GM23338 (cell line): ENCODE results near the gene MRC2. TPM values are rescaled to one million over a fixed set of nuclear protein-coding genes. Genes with fewer than 3 reads are reported as not detected.

Experiments
- ATAC-seq: fragments of 200-7000 bp; cut with Tn5 transposase; 3 replicates; pipeline ENCODE4 v1.9.1; 2020
- DNase-seq: peaks from one replicate; pipeline ENCODE4 v3.0.0-alpha.2; 2015; ENCODE audit warnings: low spot score
- H2AFZ ChIP-seq: fragments of 200-600 bp; sonication (generic); 2 replicates; pipeline ENCODE4 v1.8.0; 2016; ENCODE audit warnings: antibody characterized with exemption, mild to moderate bottlenecking, moderate library complexity
- H3F3A ChIP-seq: fragments of 200-600 bp; sonication (generic); replicated peaks from 2 replicates; pipeline ENCODE4 v1.8.0; 2017; ENCODE audit warnings: antibody characterized with exemption, mixed run types, low read depth
- H3K27ac ChIP-seq: fragments of 200-600 bp; sonication (generic); 2 replicates; pipeline ENCODE4 v1.6.1; 2016; ENCODE audit warnings: low read depth
- H3K27me3 ChIP-seq: fragments of 200-600 bp; sonication (generic); 2 replicates; pipeline ENCODE4 v1.8.0; 2016; ENCODE audit warnings: mild to moderate bottlenecking, mixed run types, moderate library complexity; ENCODE audit not compliant: insufficient read depth
- H3K36me3 ChIP-seq: fragments of 200-600 bp; sonication (generic); 2 replicates; pipeline ENCODE4 v1.8.0; 2016; ENCODE audit warnings: mild to moderate bottlenecking; ENCODE audit not compliant: insufficient read depth
- H3K4me1 ChIP-seq: fragments of 200-600 bp; sonication (generic); 2 replicates; pipeline ENCODE4 v1.8.0; 2016; ENCODE audit warnings: mild to moderate bottlenecking, moderate library complexity; ENCODE audit not compliant: insufficient read depth
- H3K4me2 ChIP-seq: fragments of 200-600 bp; sonication (generic); 2 replicates; pipeline ENCODE4 v1.7.1; 2017; ENCODE audit warnings: mixed run types
- H3K4me3 ChIP-seq: fragments of 200-600 bp; sonication (generic); 2 replicates; pipeline ENCODE4 v1.6.1; 2016; ENCODE audit warnings: mixed run types
- H3K79me2 ChIP-seq: fragments of 200-600 bp; sonication (generic); replicated peaks from 2 replicates; pipeline ENCODE4 v1.8.0; 2017; ENCODE audit warnings: mild to moderate bottlenecking; ENCODE audit not compliant: insufficient read depth
- H3K9me2 ChIP-seq: fragments of 200-600 bp; sonication (generic); 2 replicates; pipeline ENCODE4 v1.8.0; 2017; ENCODE audit not compliant: insufficient read depth
- H4K20me1 ChIP-seq: fragments of 200-600 bp; sonication (generic); replicated peaks from 2 replicates; pipeline ENCODE4 v1.8.0; 2017; ENCODE audit warnings: mild to moderate bottlenecking; ENCODE audit not compliant: insufficient read depth
- H3K27ac Mint-ChIP-seq: 2 replicates; pipeline ENCODE4 v1.8.0; 2020; ENCODE audit warnings: inconsistent platforms, mild to moderate bottlenecking, moderate library complexity, mixed read lengths
- H3K27me3 Mint-ChIP-seq: 3 replicates; pipeline ENCODE4 v1.8.0; 2022; ENCODE audit warnings: low read depth, mild to moderate bottlenecking, moderate library complexity, mixed read lengths, inconsistent platforms; ENCODE audit not compliant: insufficient read depth, poor library complexity
- H3K36me3 Mint-ChIP-seq: 3 replicates; pipeline ENCODE4 v1.8.0; 2021; ENCODE audit warnings: low read depth, mild to moderate bottlenecking, inconsistent platforms, moderate library complexity, mixed read lengths
- H3K4me1 Mint-ChIP-seq: 3 replicates; pipeline ENCODE4 v1.8.0; 2020; ENCODE audit warnings: mild to moderate bottlenecking, inconsistent platforms, mixed read lengths
- H3K4me3 Mint-ChIP-seq: 3 replicates; pipeline ENCODE4 v1.8.0; 2021; ENCODE audit warnings: moderate library complexity, mild to moderate bottlenecking, inconsistent platforms, mixed read lengths
- H3K9me3 Mint-ChIP-seq: 3 replicates; pipeline ENCODE4 v1.8.0; 2020; ENCODE audit warnings: moderate library complexity, mild to moderate bottlenecking, inconsistent platforms, mixed read lengths
- CREB1 ChIP-seq: fragments of 250-450 bp; sonication (Bioruptor Pico); IDR thresholded peaks from 2 replicates; pipeline ENCODE4 v1.5.0; 2020; ENCODE audit warnings: low read depth, mild to moderate bottlenecking, moderate library complexity
- EZH2 ChIP-seq: fragments of 200-600 bp; sonication (generic); IDR thresholded peaks from one replicate; pipeline ENCODE4 v1.8.0; 2017; ENCODE audit warnings: antibody characterized with exemption, mild to moderate bottlenecking, low read depth; ENCODE audit not compliant: unreplicated experiment
- EZH2phosphoT487 ChIP-seq: fragments of 200-600 bp; sonication (generic); IDR thresholded peaks from one replicate; pipeline ENCODE4 v1.8.1; 2018; ENCODE audit warnings: antibody characterized with exemption; ENCODE audit not compliant: unreplicated experiment
- JUNB ChIP-seq: IDR thresholded peaks from one replicate; pipeline ENCODE4 v1.6.1; 2016; ENCODE audit warnings: antibody characterized with exemption; ENCODE audit not compliant: unreplicated experiment
- NANOG ChIP-seq: IDR thresholded peaks from 2 replicates; pipeline ENCODE4 v1.6.1; 2016; ENCODE audit warnings: antibody characterized with exemption, borderline replicate concordance
- POLR2AphosphoS5 ChIP-seq: IDR thresholded peaks from 2 replicates; pipeline ENCODE4 v1.6.1; 2016; ENCODE audit warnings: antibody characterized with exemption, low read depth
- STAT1 ChIP-seq: IDR thresholded peaks from one replicate; pipeline ENCODE4 v1.6.1; 2016; ENCODE audit warnings: antibody characterized with exemption; ENCODE audit not compliant: unreplicated experiment
- ZNF114 ChIP-seq: fragments of 250-450 bp; sonication (Bioruptor Pico); IDR thresholded peaks from 2 replicates; pipeline ENCODE4 v1.5.0; 2020; ENCODE audit warnings: mild to moderate bottlenecking, moderate library complexity
- ZNF331 ChIP-seq: fragments of 250-450 bp; sonication (Bioruptor Pico); IDR thresholded peaks from 2 replicates; pipeline ENCODE4 v1.5.0; 2020; ENCODE audit warnings: low read depth, mild to moderate bottlenecking, moderate library complexity
- polyA plus RNA-seq: library from polyadenylated mRNA; unstranded; fragments of >200 nt; fragmentation: Nextera tagmentation; extraction: Ambion mirVana; gene quantifications from 2 replicates; pipeline ENCODE4 v1.2.1, GENCODE V29; 2016
- total RNA-seq: library from RNA; depleted of rRNA; stranded (reverse); fragments of >200 nt; shearing (Covaris generic); gene quantifications from 2 replicates; pipeline ENCODE4 v1.2.3, GENCODE V29; 2014
- TF ChIP-seq, protein P1 (sequence below): IDR thresholded peaks from one replicate; pipeline ENCODE4 v1.6.1; 2018; ENCODE audit warnings: antibody characterized with exemption; ENCODE audit not compliant: unreplicated experiment
- TF ChIP-seq, protein P2 (sequence below), 2 experiments: fragments of 200-600 bp in 1 of 2; sonication (generic) in 1 of 2; conservative IDR thresholded peaks; 2 replicates each; pipeline versions ENCODE4 v1.5.1 to v1.6.1; 2016 to 2017; ENCODE audit warnings: antibody characterized with exemption in 2 of 2, low read depth in 2 of 2, mild to moderate bottlenecking in 2 of 2, moderate library complexity in 1 of 2
- TF ChIP-seq, protein P3 (sequence below): IDR thresholded peaks from 2 replicates; pipeline ENCODE4 v1.6.1; 2016; ENCODE audit warnings: antibody characterized with exemption
- TF ChIP-seq, protein P4 (sequence below): fragments of 250-450 bp; sonication (Bioruptor Pico); IDR thresholded peaks from 2 replicates; pipeline ENCODE4 v1.5.0; 2020; ENCODE audit warnings: mild to moderate bottlenecking, moderate library complexity

Gene MRC2
- total and polyA plus RNA-seq, 2 experiments from 2014 or later, result 8.0 to 38.6 TPM

DNA sequence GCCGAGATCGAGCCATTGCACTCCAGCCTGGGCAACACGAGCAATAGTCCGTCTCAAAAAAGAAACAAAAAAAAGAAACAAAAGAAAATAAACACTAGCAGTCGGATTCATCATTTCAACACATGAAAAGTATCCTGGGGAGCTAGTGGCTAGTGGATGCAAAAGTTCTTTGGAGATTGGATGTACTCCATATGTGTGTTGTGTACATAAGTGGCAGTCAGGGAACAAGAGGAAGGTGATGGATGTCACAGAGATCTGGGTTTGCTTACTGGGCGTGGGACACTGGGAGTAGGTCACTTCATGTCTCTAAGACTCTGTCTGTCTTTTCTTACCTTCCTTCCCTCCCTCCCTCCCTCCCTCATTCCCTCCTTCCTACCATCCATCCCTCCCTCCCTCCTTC is 35.4 kb downstream of the MRC2 start:
- H3K36me3 ChIP-seq, result no peaks in the 10 kb centered on the region
- H3K27ac Mint-ChIP-seq, result no peak overlapping the region
- no peaks in the 10 kb centered on the region for H3F3A ChIP-seq
- no peak for ATAC-seq
- H3K9me2 ChIP-seq, result no peaks in the 10 kb centered on the region
- peaks cover 8% of the 10 kb centered on the region; the same call in 2 of the 3 replicates for H3K36me3 Mint-ChIP-seq
- H3K4me1 Mint-ChIP-seq, result peaks cover 4% of the 10 kb centered on the region; the same call in 2 of the 3 replicates
- H3K27me3 ChIP-seq, result no peaks in the 10 kb centered on the region
- DNase-seq, result no peak
- H3K9me3 Mint-ChIP-seq, result peaks cover 9% of the 10 kb centered on the region; the same call in 1 of the 3 replicates
- H3K4me2 ChIP-seq, result no peak overlapping the region
- no peak overlapping the region for H2AFZ ChIP-seq
- no peak overlapping the region for H3K27ac ChIP-seq
- no peaks in the 10 kb centered on the region for H3K4me1 ChIP-seq
- TF ChIP-seq EZH2 (no peak), ZNF114 (no peak), EZH2phosphoT487 (no peak), JUNB (no peak), CREB1 (CRISPR knock-in tag) (no peak), NANOG (no peak), POLR2AphosphoS5 (no peak), ZNF331 (no peak), STAT1 (no peak)
- TF ChIP-seq, protein P1, sequence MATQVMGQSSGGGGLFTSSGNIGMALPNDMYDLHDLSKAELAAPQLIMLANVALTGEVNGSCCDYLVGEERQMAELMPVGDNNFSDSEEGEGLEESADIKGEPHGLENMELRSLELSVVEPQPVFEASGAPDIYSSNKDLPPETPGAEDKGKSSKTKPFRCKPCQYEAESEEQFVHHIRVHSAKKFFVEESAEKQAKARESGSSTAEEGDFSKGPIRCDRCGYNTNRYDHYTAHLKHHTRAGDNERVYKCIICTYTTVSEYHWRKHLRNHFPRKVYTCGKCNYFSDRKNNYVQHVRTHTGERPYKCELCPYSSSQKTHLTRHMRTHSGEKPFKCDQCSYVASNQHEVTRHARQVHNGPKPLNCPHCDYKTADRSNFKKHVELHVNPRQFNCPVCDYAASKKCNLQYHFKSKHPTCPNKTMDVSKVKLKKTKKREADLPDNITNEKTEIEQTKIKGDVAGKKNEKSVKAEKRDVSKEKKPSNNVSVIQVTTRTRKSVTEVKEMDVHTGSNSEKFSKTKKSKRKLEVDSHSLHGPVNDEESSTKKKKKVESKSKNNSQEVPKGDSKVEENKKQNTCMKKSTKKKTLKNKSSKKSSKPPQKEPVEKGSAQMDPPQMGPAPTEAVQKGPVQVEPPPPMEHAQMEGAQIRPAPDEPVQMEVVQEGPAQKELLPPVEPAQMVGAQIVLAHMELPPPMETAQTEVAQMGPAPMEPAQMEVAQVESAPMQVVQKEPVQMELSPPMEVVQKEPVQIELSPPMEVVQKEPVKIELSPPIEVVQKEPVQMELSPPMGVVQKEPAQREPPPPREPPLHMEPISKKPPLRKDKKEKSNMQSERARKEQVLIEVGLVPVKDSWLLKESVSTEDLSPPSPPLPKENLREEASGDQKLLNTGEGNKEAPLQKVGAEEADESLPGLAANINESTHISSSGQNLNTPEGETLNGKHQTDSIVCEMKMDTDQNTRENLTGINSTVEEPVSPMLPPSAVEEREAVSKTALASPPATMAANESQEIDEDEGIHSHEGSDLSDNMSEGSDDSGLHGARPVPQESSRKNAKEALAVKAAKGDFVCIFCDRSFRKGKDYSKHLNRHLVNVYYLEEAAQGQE, result no peak
- TF ChIP-seq, protein P2, sequence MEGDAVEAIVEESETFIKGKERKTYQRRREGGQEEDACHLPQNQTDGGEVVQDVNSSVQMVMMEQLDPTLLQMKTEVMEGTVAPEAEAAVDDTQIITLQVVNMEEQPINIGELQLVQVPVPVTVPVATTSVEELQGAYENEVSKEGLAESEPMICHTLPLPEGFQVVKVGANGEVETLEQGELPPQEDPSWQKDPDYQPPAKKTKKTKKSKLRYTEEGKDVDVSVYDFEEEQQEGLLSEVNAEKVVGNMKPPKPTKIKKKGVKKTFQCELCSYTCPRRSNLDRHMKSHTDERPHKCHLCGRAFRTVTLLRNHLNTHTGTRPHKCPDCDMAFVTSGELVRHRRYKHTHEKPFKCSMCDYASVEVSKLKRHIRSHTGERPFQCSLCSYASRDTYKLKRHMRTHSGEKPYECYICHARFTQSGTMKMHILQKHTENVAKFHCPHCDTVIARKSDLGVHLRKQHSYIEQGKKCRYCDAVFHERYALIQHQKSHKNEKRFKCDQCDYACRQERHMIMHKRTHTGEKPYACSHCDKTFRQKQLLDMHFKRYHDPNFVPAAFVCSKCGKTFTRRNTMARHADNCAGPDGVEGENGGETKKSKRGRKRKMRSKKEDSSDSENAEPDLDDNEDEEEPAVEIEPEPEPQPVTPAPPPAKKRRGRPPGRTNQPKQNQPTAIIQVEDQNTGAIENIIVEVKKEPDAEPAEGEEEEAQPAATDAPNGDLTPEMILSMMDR (conservative IDR thresholded peaks at IDR 0.05; ENCODE audit: low read depth in 2 of 2), result no peak
- TF ChIP-seq, protein P3, sequence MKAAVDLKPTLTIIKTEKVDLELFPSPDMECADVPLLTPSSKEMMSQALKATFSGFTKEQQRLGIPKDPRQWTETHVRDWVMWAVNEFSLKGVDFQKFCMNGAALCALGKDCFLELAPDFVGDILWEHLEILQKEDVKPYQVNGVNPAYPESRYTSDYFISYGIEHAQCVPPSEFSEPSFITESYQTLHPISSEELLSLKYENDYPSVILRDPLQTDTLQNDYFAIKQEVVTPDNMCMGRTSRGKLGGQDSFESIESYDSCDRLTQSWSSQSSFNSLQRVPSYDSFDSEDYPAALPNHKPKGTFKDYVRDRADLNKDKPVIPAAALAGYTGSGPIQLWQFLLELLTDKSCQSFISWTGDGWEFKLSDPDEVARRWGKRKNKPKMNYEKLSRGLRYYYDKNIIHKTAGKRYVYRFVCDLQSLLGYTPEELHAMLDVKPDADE, result no peak
- TF ChIP-seq, protein P4, sequence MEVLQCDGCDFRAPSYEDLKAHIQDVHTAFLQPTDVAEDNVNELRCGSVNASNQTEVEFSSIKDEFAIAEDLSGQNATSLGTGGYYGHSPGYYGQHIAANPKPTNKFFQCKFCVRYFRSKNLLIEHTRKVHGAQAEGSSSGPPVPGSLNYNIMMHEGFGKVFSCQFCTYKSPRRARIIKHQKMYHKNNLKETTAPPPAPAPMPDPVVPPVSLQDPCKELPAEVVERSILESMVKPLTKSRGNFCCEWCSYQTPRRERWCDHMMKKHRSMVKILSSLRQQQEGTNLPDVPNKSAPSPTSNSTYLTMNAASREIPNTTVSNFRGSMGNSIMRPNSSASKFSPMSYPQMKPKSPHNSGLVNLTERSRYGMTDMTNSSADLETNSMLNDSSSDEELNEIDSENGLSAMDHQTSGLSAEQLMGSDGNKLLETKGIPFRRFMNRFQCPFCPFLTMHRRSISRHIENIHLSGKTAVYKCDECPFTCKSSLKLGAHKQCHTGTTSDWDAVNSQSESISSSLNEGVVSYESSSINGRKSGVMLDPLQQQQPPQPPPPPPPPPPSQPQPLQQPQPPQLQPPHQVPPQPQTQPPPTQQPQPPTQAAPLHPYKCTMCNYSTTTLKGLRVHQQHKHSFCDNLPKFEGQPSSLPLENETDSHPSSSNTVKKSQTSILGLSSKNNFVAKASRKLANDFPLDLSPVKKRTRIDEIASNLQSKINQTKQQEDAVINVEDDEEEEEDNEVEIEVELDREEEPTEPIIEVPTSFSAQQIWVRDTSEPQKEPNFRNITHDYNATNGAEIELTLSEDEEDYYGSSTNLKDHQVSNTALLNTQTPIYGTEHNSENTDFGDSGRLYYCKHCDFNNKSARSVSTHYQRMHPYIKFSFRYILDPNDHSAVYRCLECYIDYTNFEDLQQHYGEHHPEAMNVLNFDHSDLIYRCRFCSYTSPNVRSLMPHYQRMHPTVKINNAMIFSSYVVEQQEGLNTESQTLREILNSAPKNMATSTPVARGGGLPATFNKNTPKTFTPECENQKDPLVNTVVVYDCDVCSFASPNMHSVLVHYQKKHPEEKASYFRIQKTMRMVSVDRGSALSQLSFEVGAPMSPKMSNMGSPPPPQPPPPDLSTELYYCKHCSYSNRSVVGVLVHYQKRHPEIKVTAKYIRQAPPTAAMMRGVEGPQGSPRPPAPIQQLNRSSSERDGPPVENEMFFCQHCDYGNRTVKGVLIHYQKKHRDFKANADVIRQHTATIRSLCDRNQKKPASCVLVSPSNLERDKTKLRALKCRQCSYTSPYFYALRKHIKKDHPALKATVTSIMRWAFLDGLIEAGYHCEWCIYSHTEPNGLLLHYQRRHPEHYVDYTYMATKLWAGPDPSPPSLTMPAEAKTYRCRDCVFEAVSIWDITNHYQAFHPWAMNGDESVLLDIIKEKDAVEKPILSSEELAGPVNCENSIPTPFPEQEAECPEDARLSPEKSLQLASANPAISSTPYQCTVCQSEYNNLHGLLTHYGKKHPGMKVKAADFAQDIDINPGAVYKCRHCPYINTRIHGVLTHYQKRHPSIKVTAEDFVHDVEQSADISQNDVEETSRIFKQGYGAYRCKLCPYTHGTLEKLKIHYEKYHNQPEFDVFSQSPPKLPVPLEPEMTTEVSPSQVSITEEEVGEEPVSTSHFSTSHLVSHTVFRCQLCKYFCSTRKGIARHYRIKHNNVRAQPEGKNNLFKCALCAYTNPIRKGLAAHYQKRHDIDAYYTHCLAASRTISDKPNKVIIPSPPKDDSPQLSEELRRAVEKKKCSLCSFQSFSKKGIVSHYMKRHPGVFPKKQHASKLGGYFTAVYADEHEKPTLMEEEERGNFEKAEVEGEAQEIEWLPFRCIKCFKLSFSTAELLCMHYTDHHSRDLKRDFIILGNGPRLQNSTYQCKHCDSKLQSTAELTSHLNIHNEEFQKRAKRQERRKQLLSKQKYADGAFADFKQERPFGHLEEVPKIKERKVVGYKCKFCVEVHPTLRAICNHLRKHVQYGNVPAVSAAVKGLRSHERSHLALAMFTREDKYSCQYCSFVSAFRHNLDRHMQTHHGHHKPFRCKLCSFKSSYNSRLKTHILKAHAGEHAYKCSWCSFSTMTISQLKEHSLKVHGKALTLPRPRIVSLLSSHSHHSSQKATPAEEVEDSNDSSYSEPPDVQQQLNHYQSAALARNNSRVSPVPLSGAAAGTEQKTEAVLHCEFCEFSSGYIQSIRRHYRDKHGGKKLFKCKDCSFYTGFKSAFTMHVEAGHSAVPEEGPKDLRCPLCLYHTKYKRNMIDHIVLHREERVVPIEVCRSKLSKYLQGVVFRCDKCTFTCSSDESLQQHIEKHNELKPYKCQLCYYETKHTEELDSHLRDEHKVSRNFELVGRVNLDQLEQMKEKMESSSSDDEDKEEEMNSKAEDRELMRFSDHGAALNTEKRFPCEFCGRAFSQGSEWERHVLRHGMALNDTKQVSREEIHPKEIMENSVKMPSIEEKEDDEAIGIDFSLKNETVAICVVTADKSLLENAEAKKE (CRISPR knock-in tag), result no peak
- H3K79me2 ChIP-seq, result no peaks in the 10 kb centered on the region
- H4K20me1 ChIP-seq, result no peaks in the 10 kb centered on the region
- H3K27me3 Mint-ChIP-seq, result peaks cover 7% of the 10 kb centered on the region
- no peak overlapping the region for H3K4me3 ChIP-seq
- no peak overlapping the region for H3K4me3 Mint-ChIP-seq
